Nephron progenitor cell (in vitro differentiated cells): ENCODE results near the gene PHF1.

ENCODE experiments used
- DNase-seq: peaks from one replicate; pipeline ENCODE4 v3.0.0; 2021
- H3K27ac Mint-ChIP-seq: 2 replicates; pipeline ENCODE4 v1.8.0; 2021; ENCODE audit warnings: mild to moderate bottlenecking, moderate library complexity, mixed read lengths
- H3K27me3 Mint-ChIP-seq: 2 replicates; pipeline ENCODE4 v1.8.0; 2021; ENCODE audit warnings: mild to moderate bottlenecking, low read depth, mixed read lengths; ENCODE audit not compliant: poor library complexity
- H3K36me3 Mint-ChIP-seq: 2 replicates; pipeline ENCODE4 v1.8.0; 2021; ENCODE audit warnings: low read depth, mixed read lengths
- H3K4me1 Mint-ChIP-seq: 2 replicates; pipeline ENCODE4 v1.8.0; 2021; ENCODE audit warnings: mixed read lengths
- H3K4me3 Mint-ChIP-seq: 2 replicates; pipeline ENCODE4 v1.8.0; 2021; ENCODE audit warnings: mild to moderate bottlenecking, moderate library complexity, mixed read lengths
- H3K9me3 Mint-ChIP-seq: 2 replicates; pipeline ENCODE4 v1.8.0; 2021; ENCODE audit warnings: mild to moderate bottlenecking, moderate library complexity, mixed read lengths
- TF ChIP-seq, protein P1 (sequence below): fragments of 200-600 bp; sonication (generic); IDR thresholded peaks from 2 replicates; pipeline ENCODE4 v1.5.0; 2021; ENCODE audit warnings: antibody characterized with exemption

The PHF1 gene

DNA sequence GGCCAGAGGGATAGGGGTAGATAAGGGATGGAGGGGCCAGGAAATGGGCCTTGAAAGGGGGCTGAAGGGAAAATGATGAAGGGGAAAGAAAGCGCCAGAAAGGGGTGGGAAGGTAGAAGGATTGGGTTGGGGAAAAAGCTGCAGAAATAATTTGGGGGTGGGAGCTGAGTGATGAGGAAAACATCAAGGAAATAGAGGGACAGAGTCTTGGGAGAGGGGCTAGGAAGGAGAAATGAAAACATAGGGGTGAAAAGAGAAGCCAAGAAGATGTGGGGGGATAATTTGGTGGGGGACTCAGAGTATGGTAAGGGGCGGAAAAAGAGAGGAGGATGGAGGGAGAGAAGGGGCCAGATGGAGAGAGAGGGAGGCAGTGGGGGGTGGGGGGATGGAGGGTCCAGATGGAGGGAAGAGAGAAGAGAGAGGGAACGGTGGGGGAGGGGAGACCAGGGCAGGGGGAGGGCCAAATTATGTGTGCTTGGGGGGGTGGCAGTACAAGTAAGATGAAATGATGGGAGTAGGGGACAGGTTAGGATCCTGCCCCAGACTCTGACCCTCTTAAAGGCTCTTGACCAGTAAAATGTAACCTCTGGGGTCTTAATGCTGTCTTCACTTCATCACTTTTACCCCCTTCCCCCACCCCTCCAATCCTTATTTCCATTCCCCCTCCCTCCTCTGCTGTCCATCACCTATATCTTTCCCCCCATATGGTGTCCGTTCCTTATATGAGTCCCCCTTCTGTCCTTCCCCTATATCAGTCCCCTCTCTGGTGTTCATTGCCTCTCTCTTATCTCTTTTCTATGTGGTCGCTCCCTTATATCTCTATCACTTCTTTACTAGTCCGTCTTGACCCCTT lies 9.9 kb downstream of the PHF1 start:
- no peaks in the 10 kb centered on the region for H3K27me3 Mint-ChIP-seq
- peak overlapping the region; percentile 89 for H3K27ac Mint-ChIP-seq
- TF ChIP-seq, protein P1, sequence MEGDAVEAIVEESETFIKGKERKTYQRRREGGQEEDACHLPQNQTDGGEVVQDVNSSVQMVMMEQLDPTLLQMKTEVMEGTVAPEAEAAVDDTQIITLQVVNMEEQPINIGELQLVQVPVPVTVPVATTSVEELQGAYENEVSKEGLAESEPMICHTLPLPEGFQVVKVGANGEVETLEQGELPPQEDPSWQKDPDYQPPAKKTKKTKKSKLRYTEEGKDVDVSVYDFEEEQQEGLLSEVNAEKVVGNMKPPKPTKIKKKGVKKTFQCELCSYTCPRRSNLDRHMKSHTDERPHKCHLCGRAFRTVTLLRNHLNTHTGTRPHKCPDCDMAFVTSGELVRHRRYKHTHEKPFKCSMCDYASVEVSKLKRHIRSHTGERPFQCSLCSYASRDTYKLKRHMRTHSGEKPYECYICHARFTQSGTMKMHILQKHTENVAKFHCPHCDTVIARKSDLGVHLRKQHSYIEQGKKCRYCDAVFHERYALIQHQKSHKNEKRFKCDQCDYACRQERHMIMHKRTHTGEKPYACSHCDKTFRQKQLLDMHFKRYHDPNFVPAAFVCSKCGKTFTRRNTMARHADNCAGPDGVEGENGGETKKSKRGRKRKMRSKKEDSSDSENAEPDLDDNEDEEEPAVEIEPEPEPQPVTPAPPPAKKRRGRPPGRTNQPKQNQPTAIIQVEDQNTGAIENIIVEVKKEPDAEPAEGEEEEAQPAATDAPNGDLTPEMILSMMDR, result no peak
- peak overlapping the region; percentile 99 for H3K4me3 Mint-ChIP-seq
- no peak for DNase-seq
- peaks cover 25% of the 10 kb centered on the region for H3K36me3 Mint-ChIP-seq
- H3K9me3 Mint-ChIP-seq, result no peaks in the 10 kb centered on the region
- peaks cover 90% of the 10 kb centered on the region for H3K4me1 Mint-ChIP-seq

DNA sequence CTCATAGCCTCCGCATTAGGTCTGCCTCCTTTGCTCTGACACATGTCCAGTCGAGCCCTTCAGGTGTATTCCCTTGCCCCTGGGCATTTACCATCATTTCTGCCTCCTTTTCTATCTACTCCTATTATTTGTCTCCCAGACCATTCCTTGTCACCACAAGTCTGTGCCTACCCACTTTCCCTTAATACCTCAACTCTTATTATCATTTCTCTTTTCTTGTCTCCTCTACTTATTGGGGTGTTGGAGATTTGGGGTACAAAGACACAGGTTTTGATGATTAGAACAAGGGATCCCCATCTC lies 10.5 kb downstream of the PHF1 start:
- Mint-ChIP-seq H3K36me3 (peaks cover 19% of the 10 kb centered on the region), H3K4me3 (peak overlapping the region; percentile 99), H3K4me1 (peaks cover 88% of the 10 kb centered on the region), H3K27me3 (no peaks in the 10 kb centered on the region), H3K27ac (peak overlapping the region; percentile 89), H3K9me3 (no peaks in the 10 kb centered on the region)
- TF ChIP-seq, protein P1, result no peak
- no peak for DNase-seq

DNA sequence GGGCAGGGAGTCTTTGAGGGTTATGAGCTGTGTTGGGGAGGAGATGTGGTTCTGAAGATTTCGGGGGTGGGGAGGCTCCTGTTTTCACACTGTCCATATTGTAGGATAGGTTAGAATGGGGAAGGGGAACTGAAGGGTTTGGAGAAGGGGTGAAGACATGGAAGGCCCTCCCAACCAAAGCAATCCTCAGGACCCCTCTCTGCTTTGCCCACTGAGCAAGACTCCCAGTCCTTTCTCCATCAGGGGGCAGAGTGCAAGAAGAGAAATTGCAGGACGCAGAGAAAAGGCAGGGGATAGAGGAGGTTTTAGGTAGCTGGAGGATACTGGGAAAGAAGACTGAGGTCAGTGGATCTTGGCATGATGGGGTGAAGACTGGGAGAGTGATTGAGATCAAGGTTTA lies 13.0 kb downstream of the PHF1 start:
- Mint-ChIP-seq H3K36me3 (peaks cover 16% of the 10 kb centered on the region), H3K4me3 (peak overlapping the region; percentile 90), H3K27me3 (no peaks in the 10 kb centered on the region), H3K9me3 (no peaks in the 10 kb centered on the region), H3K27ac (peak overlapping the region; percentile 67), H3K4me1 (peaks cover 88% of the 10 kb centered on the region)
- TF ChIP-seq, protein P1, result no peak
- no peak for DNase-seq

DNA sequence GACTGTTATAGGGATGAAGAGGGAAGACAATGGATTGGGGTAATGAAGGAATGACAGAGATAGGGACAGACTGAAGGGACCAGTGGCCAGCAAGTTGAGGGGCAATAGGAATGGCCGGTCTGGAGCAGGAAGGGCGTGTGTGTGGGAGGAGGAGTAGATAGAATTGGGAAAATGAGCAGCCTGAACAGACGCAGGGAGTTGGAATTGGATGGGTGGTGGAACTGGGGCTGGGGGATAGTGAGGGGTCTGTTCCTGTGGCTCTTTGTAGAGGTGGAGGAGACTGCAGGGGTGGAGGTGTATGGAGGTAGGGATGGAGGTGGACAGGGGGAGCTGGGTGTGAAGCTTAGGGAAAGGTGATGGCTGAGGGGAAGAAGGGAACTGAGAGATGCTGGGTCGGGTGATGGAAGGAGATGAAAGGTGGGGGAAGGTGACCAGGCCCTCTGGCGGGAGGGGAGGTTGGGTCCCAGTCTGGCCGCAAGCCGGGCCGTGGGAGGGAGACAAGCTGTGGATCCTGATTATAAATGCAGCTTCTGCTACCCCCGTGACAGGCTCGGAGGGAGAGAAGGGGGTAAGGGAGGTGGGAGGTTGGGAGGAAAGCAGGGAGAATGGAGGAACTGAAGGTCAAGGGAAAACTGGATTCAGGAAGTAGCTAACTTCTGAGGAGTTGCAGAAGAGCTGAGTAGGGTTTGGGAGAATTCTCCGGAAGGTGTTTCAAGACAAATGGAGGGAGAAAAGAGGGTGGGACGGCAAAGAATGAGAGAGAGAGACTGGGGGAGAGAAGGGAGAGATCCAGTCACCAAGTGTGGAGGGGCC lies 14.2 kb downstream of the PHF1 start:
- DNase-seq, result no peak
- H3K27ac Mint-ChIP-seq, result peak overlapping the region; percentile 67
- peak overlapping the region; percentile 90 for H3K4me3 Mint-ChIP-seq
- no peaks in the 10 kb centered on the region for H3K9me3 Mint-ChIP-seq
- TF ChIP-seq, protein P1, result no peak
- no peaks in the 10 kb centered on the region for H3K27me3 Mint-ChIP-seq
- peaks cover 16% of the 10 kb centered on the region for H3K36me3 Mint-ChIP-seq
- peaks cover 89% of the 10 kb centered on the region for H3K4me1 Mint-ChIP-seq

DNA sequence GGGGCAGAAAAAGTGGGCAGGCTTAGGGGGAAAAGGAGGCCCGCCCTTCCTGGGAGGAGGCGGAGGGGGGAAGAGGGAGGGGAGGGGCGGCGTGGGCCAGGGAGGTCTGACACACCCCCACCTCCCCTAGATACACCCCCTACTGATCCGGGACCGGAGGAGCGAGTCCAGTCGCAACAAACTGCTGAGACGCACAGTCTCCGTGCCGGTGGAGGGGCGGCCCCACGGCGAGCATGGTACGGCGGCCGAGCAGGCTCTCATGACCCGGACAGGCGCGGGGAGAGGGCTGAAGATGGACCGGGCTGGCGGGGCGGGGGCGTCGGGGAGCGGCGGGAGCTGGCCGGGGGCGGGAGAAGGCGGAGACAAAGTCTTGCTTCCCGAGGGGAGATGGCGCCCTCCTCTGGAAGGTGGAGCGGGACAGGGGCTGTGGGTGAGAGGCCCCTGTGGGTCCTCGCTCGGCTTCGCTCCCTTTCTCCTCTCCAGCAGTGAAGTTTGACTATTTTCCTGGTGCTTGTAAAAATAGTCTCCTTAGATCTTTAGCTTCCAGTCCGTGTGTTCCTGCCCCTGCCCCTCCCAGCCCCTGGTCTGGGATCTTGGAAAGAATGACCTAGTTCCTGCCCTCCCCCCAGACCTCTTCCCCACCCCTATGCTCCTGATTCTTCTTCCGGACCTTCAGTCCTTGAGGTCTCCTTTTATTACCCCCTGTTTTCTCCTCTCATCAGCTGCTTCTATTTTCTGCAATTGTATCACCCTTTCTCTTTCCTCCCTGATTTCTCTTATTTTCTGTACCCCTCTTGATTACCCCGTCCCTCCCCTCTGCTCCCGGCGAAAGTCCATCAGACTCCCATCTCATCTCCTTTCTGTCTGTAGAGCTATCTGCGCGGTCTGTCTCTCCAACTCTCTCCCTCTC lies 15.1 kb downstream of the PHF1 start:
- TF ChIP-seq, protein P1, result peak; percentile 43
- no peaks in the 10 kb centered on the region for H3K27me3 Mint-ChIP-seq
- DNase-seq, result peak; percentile 86
- H3K27ac Mint-ChIP-seq, result peak overlapping the region; percentile 96
- no peaks in the 10 kb centered on the region for H3K9me3 Mint-ChIP-seq
- peak overlapping the region; percentile 90 for H3K4me3 Mint-ChIP-seq
- H3K36me3 Mint-ChIP-seq, result peaks cover 16% of the 10 kb centered on the region
- H3K4me1 Mint-ChIP-seq, result peaks cover 91% of the 10 kb centered on the region
